Naive B cell (primary cell): ENCODE measurements around the gene DIPK1A. TPM values are rescaled to one million over a fixed set of nuclear protein-coding genes. Genes with fewer than 3 reads are reported as not detected.
A peak's percentile ranks its signal among the peaks of the same experiment; 100 is the strongest.

Source experiments
- ATAC-seq, 2 donors: fragments of 150-1000 bp; cut with Tn5 transposase; 2 replicates each; pipeline ENCODE4 v1.10.0; 2021; ENCODE audit warnings: low read depth in 2 of 2, mild to moderate bottlenecking in 2 of 2, moderate library complexity in 2 of 2
- DNase-seq: peaks from one replicate; pipeline ENCODE4 v3.0.0; 2022
- H3K27ac Mint-ChIP-seq, 6 donors: one replicate each; pipeline ENCODE4 v1.8.0; 2020 to 2022; ENCODE audit warnings: mild to moderate bottlenecking in 6 of 6, mixed read lengths in 6 of 6, moderate library complexity in 5 of 6, inconsistent platforms in 2 of 6
- H3K27me3 Mint-ChIP-seq, 3 donors: one replicate each; pipeline ENCODE4 v1.8.0; 2021 to 2022; ENCODE audit warnings: mixed read lengths in 3 of 3, mild to moderate bottlenecking in 1 of 3
- H3K36me3 Mint-ChIP-seq, 2 donors: one replicate each; pipeline ENCODE4 v1.8.0; 2020 to 2022; ENCODE audit warnings: mixed read lengths in 2 of 2, inconsistent platforms in 1 of 2, mild to moderate bottlenecking in 1 of 2
- H3K4me1 Mint-ChIP-seq, 3 donors: one replicate each; pipeline ENCODE4 v1.8.0; 2020 to 2022; ENCODE audit warnings: mixed read lengths in 3 of 3, inconsistent platforms in 1 of 3, mild to moderate bottlenecking in 1 of 3, moderate library complexity in 1 of 3
- H3K4me3 Mint-ChIP-seq, 8 donors: one replicate each; pipeline ENCODE4 v1.8.0; 2020 to 2022; ENCODE audit warnings: mild to moderate bottlenecking in 8 of 8, mixed read lengths in 8 of 8, moderate library complexity in 8 of 8, inconsistent platforms in 2 of 8
- H3K9me3 Mint-ChIP-seq, 7 donors: one replicate each; pipeline ENCODE4 v1.8.0; 2020 to 2022; ENCODE audit warnings: mixed read lengths in 7 of 7, mild to moderate bottlenecking in 5 of 7, inconsistent platforms in 2 of 7, moderate library complexity in 1 of 7
- polyA plus RNA-seq, 6 donors: library from polyadenylated mRNA; unstranded; fragments of 300-500 nt; fragmentation: Illumina TruSeq; gene quantifications; one replicate each; pipeline ENCODE4 v1.2.3, GENCODE V29; 2021; ENCODE audit warnings: low read depth in 6 of 6

The DIPK1A gene
- polyA plus RNA-seq, 6 donors from 2014 or later: 26.0 to 57.3 (median 32.4) TPM

- Mint-ChIP-seq H3K27ac (no peak overlapping the region), H3K4me1 (peaks cover 0 to 6% (median 1%) of the 10 kb centered on the region in 3 donors), H3K9me3 (no peaks in the 10 kb centered on the region), H3K36me3 (peaks cover 0 to under 1% of the 10 kb centered on the region in 2 donors), H3K4me3 (no peak overlapping the region), H3K27me3 (no peaks in the 10 kb centered on the region)
- no peak for ATAC-seq
- no peak for DNase-seq
Observed at GRCh38 chr1:92826792-92827191, 134.5 kb downstream of the DIPK1A start.

DNA sequence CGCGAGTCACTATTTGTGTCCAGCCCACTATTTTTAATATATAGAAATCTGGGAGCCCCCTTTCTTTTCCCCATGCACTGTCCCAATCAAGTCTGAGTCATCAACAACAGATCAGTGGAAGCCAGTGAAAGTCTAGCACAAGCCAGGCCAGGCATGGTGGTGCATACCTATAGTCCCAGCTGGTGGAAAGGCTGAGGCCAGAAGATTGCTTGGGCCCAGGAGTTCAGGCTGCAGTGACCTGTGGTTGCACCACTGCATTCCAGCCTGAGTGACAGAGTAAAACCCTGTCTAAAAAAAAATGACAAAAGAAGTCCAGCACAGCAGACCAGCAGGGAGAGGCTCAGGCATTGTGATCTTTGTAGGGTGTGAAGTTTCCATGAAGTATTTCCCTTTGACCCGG lies 138.4 kb downstream of the DIPK1A start:
- Mint-ChIP-seq H3K9me3 (no peaks in the 10 kb centered on the region), H3K27me3 (peaks cover 0 to 6% (median 6%) of the 10 kb centered on the region in 3 donors), H3K36me3 (no peaks in the 10 kb centered on the region), H3K4me1 (peaks cover 0 to 6% (median 4%) of the 10 kb centered on the region in 3 donors), H3K27ac (no peak overlapping the region), H3K4me3 (peak overlapping the region in 1 of 8 donors; percentile 20)
- ATAC-seq: no peak
- DNase-seq: no peak

GRCh38 chr1:92820551-92820950 lies 140.7 kb downstream of the DIPK1A start:
- DNase-seq (no peak), ATAC-seq (no peak)
- no peaks in the 10 kb centered on the region for H3K9me3 Mint-ChIP-seq
- H3K4me3 Mint-ChIP-seq: no peak overlapping the region
- H3K36me3 Mint-ChIP-seq: no peaks in the 10 kb centered on the region
- peaks cover 0 to 12% (median 6%) of the 10 kb centered on the region in 3 donors for H3K27me3 Mint-ChIP-seq
- H3K4me1 Mint-ChIP-seq: peaks cover 0 to 6% (median 4%) of the 10 kb centered on the region in 3 donors
- no peak overlapping the region for H3K27ac Mint-ChIP-seq

GRCh38 chr1:92820024-92820423 lies 141.2 kb downstream of the DIPK1A start:
- Mint-ChIP-seq H3K27ac (no peak overlapping the region), H3K9me3 (no peaks in the 10 kb centered on the region), H3K4me3 (no peak overlapping the region), H3K27me3 (peaks cover 0 to 12% (median 7%) of the 10 kb centered on the region in 3 donors), H3K36me3 (no peaks in the 10 kb centered on the region), H3K4me1 (peaks cover 0 to 6% (median 4%) of the 10 kb centered on the region in 3 donors)
- ATAC-seq (no peak), DNase-seq (no peak)

DNA sequence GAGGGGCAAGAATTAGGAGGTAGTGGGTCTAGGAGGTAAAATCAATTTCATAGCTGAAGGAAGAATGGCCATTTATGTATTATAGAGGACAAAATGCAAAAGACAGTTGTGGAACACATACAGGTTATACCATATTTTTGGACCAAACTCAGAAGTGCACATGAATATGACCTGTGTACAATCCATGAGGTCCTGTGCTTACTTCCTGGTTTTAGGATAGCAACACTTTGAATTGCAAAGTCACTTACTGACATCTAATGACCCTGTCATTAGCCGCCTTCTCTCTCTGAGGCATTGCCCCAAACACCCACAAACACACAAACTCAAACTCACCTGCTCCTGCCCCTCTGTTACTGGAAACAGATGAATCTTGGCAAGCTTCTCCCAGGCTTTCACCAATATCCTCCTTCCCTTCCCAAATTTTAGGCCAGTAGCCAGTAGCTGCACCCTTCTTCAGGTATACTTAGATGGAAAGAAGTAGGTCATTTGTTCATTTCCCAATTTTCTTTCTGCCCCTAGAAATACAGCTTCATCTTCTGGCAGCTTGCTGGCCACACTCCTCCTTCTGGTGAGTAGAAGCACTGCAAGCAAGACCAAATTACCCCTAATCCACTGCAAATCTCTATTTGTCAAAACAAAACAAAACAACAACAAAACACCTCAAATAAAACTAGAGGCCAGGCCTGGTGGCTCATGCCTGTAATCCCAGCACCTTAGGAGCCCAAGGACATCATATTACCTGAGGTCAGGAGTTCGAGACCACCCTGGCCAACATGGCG lies 143.1 kb downstream of the DIPK1A start:
- ATAC-seq: peak; percentile 49 to 65
- H3K27ac Mint-ChIP-seq: no peak overlapping the region
- no peak overlapping the region for H3K4me3 Mint-ChIP-seq
- no peaks in the 10 kb centered on the region for H3K9me3 Mint-ChIP-seq
- peaks cover 0 to 6% (median 4%) of the 10 kb centered on the region in 3 donors for H3K4me1 Mint-ChIP-seq
- peak; percentile 39 for DNase-seq
- no peaks in the 10 kb centered on the region for H3K36me3 Mint-ChIP-seq
- H3K27me3 Mint-ChIP-seq: peaks cover 6 to 19% (median 16%) of the 10 kb centered on the region in 3 donors

- Mint-ChIP-seq H3K36me3 (no peaks in the 10 kb centered on the region), H3K27ac (no peak overlapping the region), H3K4me1 (peaks cover 0 to 6% (median 4%) of the 10 kb centered on the region in 3 donors), H3K27me3 (peaks cover 6 to 22% (median 16%) of the 10 kb centered on the region in 3 donors), H3K9me3 (no peaks in the 10 kb centered on the region), H3K4me3 (no peak overlapping the region)
- no peak for ATAC-seq
- no peak for DNase-seq
Observed at GRCh38 chr1:92817137-92817697, 144.0 kb downstream of the DIPK1A start.

GRCh38 chr1:92816732-92817131 lies 144.5 kb downstream of the DIPK1A start:
- H3K36me3 Mint-ChIP-seq: no peaks in the 10 kb centered on the region
- ATAC-seq: no peak
- H3K27me3 Mint-ChIP-seq: peaks cover 6 to 26% (median 16%) of the 10 kb centered on the region in 3 donors
- DNase-seq: no peak
- no peak overlapping the region for H3K4me3 Mint-ChIP-seq
- H3K9me3 Mint-ChIP-seq: no peaks in the 10 kb centered on the region
- peaks cover 0 to 6% (median 4%) of the 10 kb centered on the region in 3 donors for H3K4me1 Mint-ChIP-seq
- H3K27ac Mint-ChIP-seq: peak overlapping the region in 1 of 6 donors; percentile 75

GRCh38 chr1:92808381-92808780 lies 152.9 kb downstream of the DIPK1A start:
- peaks cover 9 to 21% (median 11%) of the 10 kb centered on the region in 3 donors for H3K27me3 Mint-ChIP-seq
- ATAC-seq (no peak), DNase-seq (no peak)
- peaks cover 0 to 2% (median 0%) of the 10 kb centered on the region in 7 donors for H3K9me3 Mint-ChIP-seq
- H3K4me1 Mint-ChIP-seq: peaks cover 6 to 11% (median 9%) of the 10 kb centered on the region in 3 donors
- no peaks in the 10 kb centered on the region for H3K36me3 Mint-ChIP-seq
- H3K27ac Mint-ChIP-seq: no peak overlapping the region
- H3K4me3 Mint-ChIP-seq: no peak overlapping the region

GRCh38 chr1:92805216-92805615 lies 156.0 kb downstream of the DIPK1A start:
- H3K4me3 Mint-ChIP-seq: no peak overlapping the region
- no peaks in the 10 kb centered on the region for H3K36me3 Mint-ChIP-seq
- H3K9me3 Mint-ChIP-seq: peaks cover 0 to 3% (median 0%) of the 10 kb centered on the region in 7 donors
- ATAC-seq (no peak), DNase-seq (no peak)
- H3K4me1 Mint-ChIP-seq: peaks cover 6 to 15% (median 9%) of the 10 kb centered on the region in 3 donors
- peak overlapping the region in 4 of 6 donors; percentile 72 to 93 (median 92) for H3K27ac Mint-ChIP-seq
- H3K27me3 Mint-ChIP-seq: peaks cover 0 to 9% (median 0%) of the 10 kb centered on the region in 3 donors

DNA sequence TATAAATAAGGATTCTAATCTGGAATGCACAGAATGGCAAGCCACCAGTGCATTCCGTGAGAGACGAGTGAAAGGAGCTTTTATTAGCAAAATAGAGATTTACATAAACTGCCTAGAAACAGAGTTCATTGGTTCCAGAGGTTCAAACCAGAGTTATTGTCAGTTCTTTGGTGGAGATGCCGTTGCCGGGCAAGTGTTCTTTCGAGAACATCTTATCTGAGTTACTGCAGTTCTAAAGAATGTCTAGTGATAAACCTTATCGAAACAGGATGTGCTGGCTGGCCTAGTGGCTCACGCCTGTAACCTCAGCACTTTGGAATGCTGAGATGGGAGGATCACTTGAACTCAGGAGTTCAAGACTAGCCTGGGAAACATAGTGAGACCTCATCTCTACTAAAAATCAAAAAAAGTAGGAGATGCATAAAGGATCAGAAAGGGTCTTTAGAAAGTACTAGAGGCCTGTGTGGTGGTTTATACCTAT lies 156.5 kb downstream of the DIPK1A start:
- Mint-ChIP-seq H3K27ac (peak overlapping the region; percentile 6 to 93 (median 90)), H3K4me1 (peaks cover 6 to 15% (median 9%) of the 10 kb centered on the region in 3 donors), H3K36me3 (no peaks in the 10 kb centered on the region), H3K9me3 (peaks cover 0 to 3% (median 0%) of the 10 kb centered on the region in 7 donors), H3K4me3 (peak overlapping the region in 2 of 8 donors; percentile 1 to 7), H3K27me3 (peaks cover 0 to 9% (median 0%) of the 10 kb centered on the region in 3 donors)
- peak; percentile 59 for DNase-seq
- peak; percentile 99 for ATAC-seq

DNA sequence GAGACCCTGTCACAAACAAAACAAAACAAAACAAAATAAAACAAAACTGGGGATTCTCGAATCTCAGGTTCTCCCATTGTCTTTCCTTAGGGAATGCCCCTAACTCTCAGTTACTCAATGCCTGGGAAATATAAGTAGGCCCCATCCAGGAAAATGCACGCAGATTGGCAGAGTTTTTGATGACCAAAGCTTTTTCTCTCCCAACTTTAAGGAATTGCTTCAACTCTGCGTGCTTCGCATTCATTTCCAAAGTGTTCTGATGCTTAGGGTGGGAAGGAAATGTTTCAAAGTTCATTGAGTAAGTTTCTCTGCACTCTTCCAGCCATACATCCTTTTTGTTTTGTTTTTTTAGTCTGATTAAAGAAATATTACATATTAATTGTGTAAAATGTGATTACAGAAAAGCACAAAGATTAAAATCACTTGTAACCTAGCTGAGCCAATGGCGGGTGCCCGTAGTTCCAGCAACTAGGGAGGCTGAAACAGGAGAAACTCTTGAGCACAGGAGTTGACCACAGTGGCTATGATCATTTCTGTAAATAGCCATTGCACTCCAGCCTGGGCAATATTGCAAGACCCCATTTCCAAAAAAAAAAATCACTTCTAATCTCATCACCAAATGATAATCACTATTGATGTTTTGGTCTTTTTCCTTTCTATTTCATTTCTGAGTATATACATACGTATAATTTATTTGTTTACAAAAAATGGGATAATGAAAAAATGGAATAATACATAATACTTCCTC lies 157.9 kb downstream of the DIPK1A start:
- Mint-ChIP-seq H3K27ac (no peak overlapping the region), H3K9me3 (peaks cover 0 to 3% (median 0%) of the 10 kb centered on the region in 7 donors), H3K4me1 (peaks cover 6 to 15% (median 9%) of the 10 kb centered on the region in 3 donors), H3K4me3 (no peak overlapping the region), H3K36me3 (no peaks in the 10 kb centered on the region), H3K27me3 (peaks cover 0 to 9% (median 0%) of the 10 kb centered on the region in 3 donors)
- DNase-seq (no peak), ATAC-seq (no peak)

DNA sequence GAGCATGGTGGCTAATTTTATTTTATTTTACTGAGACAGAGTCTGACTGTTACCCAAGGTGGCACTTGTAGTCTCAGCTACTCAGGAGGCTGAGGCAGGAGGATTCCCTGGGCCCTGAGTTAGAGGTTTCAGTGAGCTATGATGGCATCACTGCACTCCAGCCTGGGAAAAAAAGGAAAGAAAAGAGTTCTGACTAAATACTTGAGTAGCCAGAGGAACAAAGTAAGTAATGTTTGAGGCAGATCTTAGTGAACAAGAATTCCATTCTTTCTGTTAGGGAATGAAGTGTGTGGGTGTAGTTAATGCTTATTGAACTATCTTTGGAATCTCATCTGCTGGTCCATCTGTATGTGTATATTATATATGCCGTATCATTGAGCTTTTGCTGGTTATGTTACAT lies 163.3 kb downstream of the DIPK1A start:
- H3K27ac Mint-ChIP-seq: no peak overlapping the region
- ATAC-seq: no peak
- H3K4me1 Mint-ChIP-seq: peaks cover 0 to 4% (median 0%) of the 10 kb centered on the region in 3 donors
- no peak for DNase-seq
- no peaks in the 10 kb centered on the region for H3K36me3 Mint-ChIP-seq
- H3K27me3 Mint-ChIP-seq: peaks cover 8 to 14% (median 12%) of the 10 kb centered on the region in 3 donors
- H3K4me3 Mint-ChIP-seq: no peak overlapping the region
- peaks cover 0 to 4% (median 0%) of the 10 kb centered on the region in 7 donors for H3K9me3 Mint-ChIP-seq

- H3K27me3 Mint-ChIP-seq: peaks cover 8 to 19% (median 12%) of the 10 kb centered on the region in 3 donors
- no peak overlapping the region for H3K4me3 Mint-ChIP-seq
- H3K4me1 Mint-ChIP-seq: peaks cover 0 to 4% (median 0%) of the 10 kb centered on the region in 3 donors
- H3K36me3 Mint-ChIP-seq: no peaks in the 10 kb centered on the region
- H3K27ac Mint-ChIP-seq: peak overlapping the region in 2 of 6 donors; percentile 0 to 9
- ATAC-seq (no peak), DNase-seq (no peak)
- peaks cover 0 to 4% (median 0%) of the 10 kb centered on the region in 7 donors for H3K9me3 Mint-ChIP-seq
Observed at GRCh38 chr1:92797297-92797696, 164.0 kb downstream of the DIPK1A start.
